ENCODE measurements around the gene DDX23.
"Not testable (repeated sequence)": the region's sequence is repeated elsewhere in the genome, so short reads cannot be mapped to it uniquely, and the experiment has no call there.

DDX23 gene

GRCh38 chr12:48862760-48863159 is 10.8 kb upstream of the DDX23 start:
- DNase-seq (ENCODE audit: low read depth in 3 of 3), result no peak

- DNase-seq (ENCODE audit: low read depth in 3 of 3), result no peak
Measured at GRCh38 chr12:48861111-48861510, 9.1 kb upstream of the DDX23 start.

GRCh38 chr12:48860236-48860635 is 8.3 kb upstream of the DDX23 start:
- not testable (repeated sequence) for DNase-seq (ENCODE audit: low read depth in 3 of 3)

GRCh38 chr12:48859607-48860006 is 7.6 kb upstream of the DDX23 start:
- no peak for DNase-seq (ENCODE audit: low read depth in 3 of 3)

- no peak for DNase-seq (ENCODE audit: low read depth in 3 of 3)
Measured at GRCh38 chr12:48858043-48858442, 6.1 kb upstream of the DDX23 start.

GRCh38 chr12:48857278-48857994 is 5.5 kb upstream of the DDX23 start:
- no peak for DNase-seq (ENCODE audit: low read depth in 3 of 3)

- no peak for DNase-seq (ENCODE audit: low read depth in 3 of 3)
Measured at GRCh38 chr12:48856379-48856778, 4.4 kb upstream of the DDX23 start.

GRCh38 chr12:48854932-48855331 is 3.0 kb upstream of the DDX23 start:
- not testable (repeated sequence) for DNase-seq (ENCODE audit: low read depth in 3 of 3)

GRCh38 chr12:48854488-48854887 is 2.5 kb upstream of the DDX23 start:
- no peak for DNase-seq (ENCODE audit: low read depth in 3 of 3)

GRCh38 chr12:48852734-48853688 is 1.0 kb upstream of the DDX23 start:
- DNase-seq (ENCODE audit: low read depth in 3 of 3), result peak; percentile 81 to 87 (median 82)

GRCh38 chr12:48842021-48842420 is 9.9 kb downstream of the DDX23 start:
- DNase-seq (ENCODE audit: low read depth in 3 of 3), result not testable (repeated sequence)

- DNase-seq (ENCODE audit: low read depth in 3 of 3), result no peak
Measured at GRCh38 chr12:48838048-48838447, 13.9 kb downstream of the DDX23 start.

GRCh38 chr12:48832321-48833060 is 19.5 kb downstream of the DDX23 start:
- no peak for DNase-seq (ENCODE audit: low read depth in 3 of 3)

- DNase-seq (ENCODE audit: low read depth in 3 of 3), result no peak
Measured at GRCh38 chr12:48831257-48831656, 20.7 kb downstream of the DDX23 start.

- DNase-seq (ENCODE audit: low read depth in 3 of 3), result no peak
Measured at GRCh38 chr12:48828841-48829575, 23.0 kb downstream of the DDX23 start.

GRCh38 chr12:48828293-48828692 is 23.7 kb downstream of the DDX23 start:
- no peak for DNase-seq (ENCODE audit: low read depth in 3 of 3)

- DNase-seq (ENCODE audit: low read depth in 3 of 3), result no peak
Measured at GRCh38 chr12:48827513-48828096, 24.4 kb downstream of the DDX23 start.

- no peak for DNase-seq (ENCODE audit: low read depth in 3 of 3)
Measured at GRCh38 chr12:48827026-48827425, 24.9 kb downstream of the DDX23 start.

GRCh38 chr12:48826209-48826855 is 25.6 kb downstream of the DDX23 start:
- DNase-seq (ENCODE audit: low read depth in 3 of 3), result no peak

GRCh38 chr12:48824905-48825304 is 27.1 kb downstream of the DDX23 start:
- no peak for DNase-seq (ENCODE audit: low read depth in 3 of 3)

GRCh38 chr12:48824112-48824511 is 27.9 kb downstream of the DDX23 start:
- no peak for DNase-seq (ENCODE audit: low read depth in 3 of 3)

All from stimulated activated CD4-positive, alpha-beta T cell treated with anti-CD3 and anti-CD28 coated beads, TNF-alpha, amount 100 ng/mL, for 24 hours (primary cell).